ENCODE data around the gene ZNF771. TPM values are rescaled to one million over a fixed set of nuclear protein-coding genes. Genes with fewer than 3 reads are reported as not detected.
A peak's percentile ranks its signal among the peaks of the same experiment; 100 is the strongest.
"Not testable (repeated sequence)": the region's sequence is repeated elsewhere in the genome, so short reads cannot be mapped to it uniquely, and the experiment has no call there.

Gene ZNF771
- polyA plus RNA-seq, 3 donors = 4.6 to 6.9 (median 5.7) TPM

DNA sequence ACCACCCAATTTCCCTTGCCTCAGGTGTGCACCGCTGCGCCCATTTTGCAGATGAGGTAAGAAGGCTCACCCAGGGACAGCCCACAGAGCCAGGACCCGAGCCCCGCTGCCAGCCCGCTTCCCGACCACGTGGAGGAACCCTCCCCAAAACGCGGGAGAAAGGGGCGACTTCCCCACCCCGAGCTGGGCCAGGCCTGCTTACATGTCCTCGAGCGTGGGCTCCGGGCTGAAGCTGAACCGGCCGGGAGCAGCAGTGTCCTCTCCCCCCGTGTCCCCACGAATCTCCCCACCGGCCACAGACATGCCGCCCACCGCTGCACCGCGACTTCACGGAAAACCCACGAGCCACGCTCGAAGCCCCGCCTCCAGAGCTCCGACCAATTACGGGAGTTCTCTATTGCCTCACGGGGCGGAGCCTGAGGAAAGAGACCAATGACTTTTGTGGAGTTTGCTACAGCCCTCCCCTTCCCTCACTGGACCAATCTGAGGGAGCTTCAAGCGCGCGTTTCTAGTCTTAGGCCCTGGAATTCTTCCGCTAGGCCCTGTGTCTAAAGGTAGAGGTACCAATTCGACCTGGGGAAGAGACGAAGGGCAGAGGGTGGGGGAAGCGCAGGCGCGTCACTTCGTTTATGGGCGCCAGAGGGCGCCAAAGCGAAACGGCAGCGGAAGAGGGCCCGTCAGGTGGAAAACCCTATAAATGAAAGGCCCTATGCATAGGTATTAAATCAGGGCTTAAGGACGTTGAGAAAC lies 22.4 kb downstream of the ZNF771 start, which contains the start of gene DCTPP1:
Gene DCTPP1, minus strand, starts transcription at position 353 of the 750 bp plus-strand sequence. Its CDS starts 50 bp downstream, at position 303.
- DNase-seq (ENCODE audit: low read depth in 3 of 3, low spot score in 2 of 3) = peak; percentile 93 to 97 (median 96)

DNA sequence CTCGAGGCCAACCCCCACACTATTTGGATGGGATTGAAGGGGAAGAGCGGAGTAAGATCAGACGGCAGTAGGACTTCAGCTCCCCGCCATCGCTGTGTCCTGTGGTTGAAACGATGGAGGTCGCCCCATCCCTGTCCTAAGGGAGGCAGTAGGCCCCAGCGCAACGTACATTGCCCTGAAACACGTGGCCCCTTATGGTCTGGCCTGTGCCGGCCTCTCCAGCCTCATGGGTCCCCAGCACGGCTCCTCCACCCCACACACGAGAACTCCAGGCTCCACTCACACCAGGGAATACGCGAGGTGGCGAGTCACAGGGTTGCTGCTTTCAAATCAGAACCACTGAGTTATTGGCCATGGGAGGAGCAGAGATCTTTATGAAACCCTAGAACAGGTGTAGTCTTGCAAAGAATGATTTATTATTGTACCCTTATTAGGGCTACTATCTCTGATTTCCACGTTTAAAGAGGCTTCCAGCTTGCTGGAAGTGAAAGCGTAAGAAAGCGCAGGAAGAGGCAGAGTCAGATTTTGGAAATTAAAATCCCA lies 23.1 kb downstream of the ZNF771 start:
- no peak for DNase-seq (ENCODE audit: low read depth in 3 of 3, low spot score in 2 of 3)

DNA sequence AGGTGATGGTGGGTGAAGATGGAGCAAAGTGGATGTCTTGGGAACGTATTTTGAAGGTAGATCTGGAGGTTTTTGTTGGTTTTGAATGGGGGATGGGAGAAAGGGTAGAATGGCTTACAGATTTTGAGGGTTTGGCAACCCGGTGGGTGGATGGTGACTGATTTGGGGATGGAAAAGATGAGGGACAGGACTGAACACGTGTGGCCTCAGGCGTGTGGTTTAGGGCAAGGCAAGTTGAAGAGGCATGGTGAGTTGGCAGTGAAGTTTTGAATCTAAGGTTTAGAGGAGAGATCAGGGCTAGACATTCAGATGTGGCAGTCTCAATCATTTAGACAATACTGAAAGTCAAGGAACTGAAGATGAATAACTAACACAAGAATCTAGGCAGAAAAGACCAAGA lies 27.4 kb downstream of the ZNF771 start:
- DNase-seq (ENCODE audit: low read depth in 3 of 3, low spot score in 2 of 3) = no peak

DNA sequence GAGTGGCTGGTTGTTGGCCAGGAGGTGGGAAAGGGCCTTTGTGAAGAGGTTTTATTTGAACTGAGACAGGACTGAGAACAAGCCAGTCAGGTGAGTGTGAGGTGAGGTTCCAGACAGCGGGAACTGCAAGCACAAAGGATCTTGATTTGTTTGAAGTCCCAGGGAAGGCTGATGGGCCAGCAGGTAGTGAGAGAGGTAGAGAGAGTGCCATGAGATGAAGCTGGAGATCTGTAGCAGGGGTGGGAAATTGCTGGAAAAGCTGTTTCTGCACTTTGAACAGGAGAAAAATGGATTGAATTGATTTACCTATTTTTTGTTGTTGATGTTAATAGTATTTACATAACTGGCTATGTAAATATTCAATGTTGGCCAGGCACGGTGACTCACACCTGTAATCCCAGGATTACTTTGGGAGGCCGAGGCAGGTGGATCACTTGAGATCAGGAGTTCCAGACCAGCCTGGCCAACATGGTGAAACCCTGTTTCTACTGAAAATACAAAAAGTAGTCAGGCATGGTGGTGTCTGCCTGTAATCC lies 30.2 kb downstream of the ZNF771 start:
- DNase-seq (ENCODE audit: low read depth in 3 of 3, low spot score in 2 of 3) = no peak

DNA sequence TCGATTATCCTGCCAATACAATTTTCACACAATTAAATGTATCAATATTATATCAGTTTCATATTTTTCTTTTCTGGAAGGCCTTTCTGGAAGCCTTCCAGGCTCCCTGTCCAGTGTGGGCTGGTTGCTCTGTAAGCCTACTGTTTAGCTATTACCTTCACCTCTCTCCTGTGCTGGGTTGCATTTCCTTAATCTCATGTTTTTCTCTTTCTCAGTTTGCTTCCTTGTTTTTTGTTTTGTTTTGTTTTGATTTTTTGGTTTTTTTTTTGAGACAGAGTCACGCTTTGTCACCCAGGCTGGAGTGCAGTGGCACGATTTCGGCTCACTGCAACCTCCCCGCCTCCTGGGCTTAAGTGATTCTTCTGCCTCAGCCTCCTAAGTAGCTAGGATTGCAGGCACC lies 31.4 kb downstream of the ZNF771 start:
- no peak for DNase-seq (ENCODE audit: low read depth in 3 of 3, low spot score in 2 of 3)

DNA sequence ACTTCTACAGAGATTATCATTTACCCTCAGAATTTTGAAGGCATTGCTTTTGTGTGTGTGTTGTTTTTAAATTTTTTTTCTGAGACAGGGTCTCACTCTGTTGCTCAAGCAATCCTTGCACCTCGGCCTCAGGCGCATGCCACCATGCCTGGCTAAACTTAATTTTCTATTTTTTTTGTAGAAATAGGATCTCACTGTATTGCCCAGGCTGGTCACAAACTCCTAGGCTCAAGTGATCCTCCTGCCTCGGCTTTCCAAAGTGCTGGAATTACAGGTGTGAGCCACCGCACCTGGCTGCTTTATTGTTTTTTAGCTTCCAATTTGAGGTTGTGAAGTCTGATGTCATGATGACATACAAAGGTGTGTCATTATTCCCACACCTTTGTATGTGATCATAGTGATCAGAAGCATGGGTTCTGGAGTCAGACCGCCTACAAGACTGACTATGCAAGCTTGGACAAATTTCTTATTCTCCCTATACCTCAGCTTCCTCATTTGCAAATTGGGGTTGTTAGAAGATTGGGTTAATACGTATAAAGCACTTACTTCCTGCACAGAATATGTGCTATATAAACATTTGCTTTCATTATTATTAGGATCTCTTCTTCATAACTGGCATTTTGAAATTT lies 32.4 kb downstream of the ZNF771 start:
- DNase-seq (ENCODE audit: low read depth in 3 of 3, low spot score in 2 of 3) = no peak

DNA sequence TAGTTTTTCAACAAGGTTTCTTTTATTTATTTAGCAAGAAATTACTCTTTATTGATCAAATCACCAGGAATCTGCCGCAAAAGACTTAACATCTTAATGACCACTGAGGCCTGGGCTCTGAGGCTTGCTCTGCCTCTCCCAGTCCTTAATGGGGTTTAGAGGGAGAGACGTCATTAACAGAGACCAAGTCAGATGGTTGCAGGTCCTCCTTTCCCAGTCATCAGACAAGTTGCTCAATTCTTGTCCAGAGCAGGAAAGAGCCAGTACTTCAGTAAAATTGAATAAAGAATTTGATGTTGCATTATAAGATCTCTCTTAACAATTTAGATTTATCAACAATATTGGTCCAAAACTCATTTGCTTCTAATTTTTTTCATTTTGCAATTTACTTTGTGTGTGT lies 36.2 kb downstream of the ZNF771 start:
- no peak for DNase-seq (ENCODE audit: low read depth in 3 of 3, low spot score in 2 of 3)

DNA sequence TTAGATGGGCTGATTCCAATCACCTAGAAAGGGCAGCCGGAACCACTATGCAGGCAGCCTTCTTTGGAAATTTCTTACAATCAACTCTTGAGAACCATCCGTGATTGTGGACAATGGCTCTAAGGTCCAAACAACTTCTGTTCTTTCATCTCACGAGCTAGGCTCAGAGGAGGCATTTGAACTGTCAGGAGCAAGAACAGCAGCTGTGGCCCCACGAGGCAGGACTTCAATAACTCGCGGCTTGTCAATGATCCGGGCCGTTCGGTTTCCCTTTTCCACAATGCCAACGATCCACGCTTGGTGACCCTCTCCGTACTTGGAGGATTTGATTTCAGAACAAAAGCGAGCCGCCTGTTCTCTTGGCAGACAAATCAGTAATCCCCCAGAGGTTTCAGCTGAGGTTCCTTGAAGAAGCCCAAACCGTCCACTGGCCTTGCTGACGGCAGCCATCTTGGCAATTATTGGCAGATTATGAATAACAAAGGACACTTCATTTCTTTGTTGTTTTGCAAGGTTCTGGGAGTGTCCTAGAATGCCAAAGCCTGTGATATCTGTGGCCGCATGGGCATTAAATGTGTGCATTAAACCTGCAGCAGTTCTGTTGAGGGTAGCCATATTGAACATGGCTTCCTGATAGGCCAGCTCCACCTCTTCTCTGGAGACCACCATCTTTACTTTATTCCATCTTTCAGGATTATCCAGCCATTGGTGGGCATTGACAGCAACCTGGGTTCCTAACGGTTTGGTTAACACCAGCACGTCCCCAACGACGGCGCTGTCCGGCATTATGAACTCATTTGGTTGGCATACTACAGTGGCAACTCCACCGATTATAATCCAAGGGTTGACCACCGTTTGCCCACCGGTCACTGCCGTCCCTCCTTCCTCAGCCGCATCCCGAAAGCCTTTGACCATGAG lies 37.1 kb downstream of the ZNF771 start:
- no peak for DNase-seq (ENCODE audit: low read depth in 3 of 3, low spot score in 2 of 3)

DNA sequence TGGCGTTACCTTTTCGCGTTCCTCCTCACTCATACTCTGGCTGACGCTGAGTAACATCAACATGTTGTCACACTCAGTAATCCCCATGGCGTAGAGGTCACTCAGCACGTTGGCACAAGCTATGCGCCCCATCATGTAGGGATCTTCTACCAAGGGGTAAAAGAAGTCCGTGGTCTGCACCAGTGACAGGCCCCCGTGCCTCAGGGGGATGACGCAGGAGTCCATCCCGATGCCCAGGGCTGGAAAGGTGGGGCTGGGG lies 37.7 kb downstream of the ZNF771 start:
- DNase-seq (ENCODE audit: low read depth in 3 of 3, low spot score in 2 of 3) = no peak

DNA sequence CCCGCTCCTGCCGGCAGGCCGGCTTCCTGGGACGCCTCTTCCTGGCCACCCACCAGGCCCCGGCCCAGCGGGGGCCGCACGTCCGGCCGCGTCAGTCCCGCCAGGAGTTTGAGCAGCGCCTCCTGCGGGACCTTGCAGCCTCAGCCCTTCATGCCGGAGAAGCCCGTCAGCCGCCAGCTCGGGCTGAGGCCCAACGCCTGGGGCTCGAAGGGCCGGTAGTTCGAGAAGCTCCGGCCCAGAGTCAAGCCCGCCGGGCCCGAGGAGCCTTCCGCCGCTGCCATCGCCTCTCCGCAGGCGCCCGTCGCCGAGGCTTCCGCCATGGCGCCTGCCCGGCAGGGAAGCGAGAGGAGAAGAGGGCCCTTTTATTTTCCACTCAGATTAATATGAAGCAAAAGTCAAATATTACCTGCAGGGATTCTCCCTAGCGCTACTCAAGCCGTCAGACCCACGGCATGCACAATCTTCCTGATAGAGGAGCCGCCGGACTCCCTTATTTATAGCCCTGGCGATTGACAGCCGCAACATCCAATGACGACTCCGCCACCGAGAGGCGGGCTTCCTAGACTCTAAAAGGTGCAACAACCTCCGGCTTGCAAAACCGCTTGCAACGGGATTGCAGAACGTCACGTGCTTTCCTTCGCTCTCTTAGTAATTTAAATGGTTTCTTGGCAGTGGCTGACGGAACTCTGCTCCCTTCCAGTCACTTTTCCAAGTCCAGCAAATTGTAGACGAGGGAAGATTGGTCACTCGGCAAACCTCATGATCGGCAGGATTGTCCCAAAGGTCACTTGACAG lies 38.2 kb downstream of the ZNF771 start, which contains the start of gene SEPHS2:
Gene SEPHS2, minus strand, starts transcription at position 467 of the 795 bp plus-strand sequence. Its CDS starts 147 bp downstream, at position 320.
- DNase-seq (ENCODE audit: low read depth in 3 of 3, low spot score in 2 of 3) = peak; percentile 93 to 94 (median 94)

DNA sequence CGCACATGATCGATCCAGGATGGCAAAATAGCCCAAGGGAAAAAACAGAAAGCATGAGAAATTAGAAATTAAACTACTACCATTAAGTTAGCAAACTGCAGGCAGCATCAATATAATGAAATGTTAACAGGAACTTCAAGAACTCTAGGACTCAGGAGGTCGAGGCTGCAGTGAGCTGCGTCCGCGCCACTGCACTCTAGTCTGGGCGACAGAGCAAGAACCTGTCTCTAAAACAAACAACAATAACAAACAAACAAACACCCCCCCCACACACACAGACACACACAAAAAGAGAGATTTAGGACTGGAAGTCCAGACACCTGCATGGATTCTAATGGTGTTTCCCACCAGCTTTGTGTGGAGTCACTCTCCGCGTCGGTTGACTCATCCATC lies 38.8 kb downstream of the ZNF771 start:
- DNase-seq (ENCODE audit: low read depth in 3 of 3, low spot score in 2 of 3) = no peak

DNA sequence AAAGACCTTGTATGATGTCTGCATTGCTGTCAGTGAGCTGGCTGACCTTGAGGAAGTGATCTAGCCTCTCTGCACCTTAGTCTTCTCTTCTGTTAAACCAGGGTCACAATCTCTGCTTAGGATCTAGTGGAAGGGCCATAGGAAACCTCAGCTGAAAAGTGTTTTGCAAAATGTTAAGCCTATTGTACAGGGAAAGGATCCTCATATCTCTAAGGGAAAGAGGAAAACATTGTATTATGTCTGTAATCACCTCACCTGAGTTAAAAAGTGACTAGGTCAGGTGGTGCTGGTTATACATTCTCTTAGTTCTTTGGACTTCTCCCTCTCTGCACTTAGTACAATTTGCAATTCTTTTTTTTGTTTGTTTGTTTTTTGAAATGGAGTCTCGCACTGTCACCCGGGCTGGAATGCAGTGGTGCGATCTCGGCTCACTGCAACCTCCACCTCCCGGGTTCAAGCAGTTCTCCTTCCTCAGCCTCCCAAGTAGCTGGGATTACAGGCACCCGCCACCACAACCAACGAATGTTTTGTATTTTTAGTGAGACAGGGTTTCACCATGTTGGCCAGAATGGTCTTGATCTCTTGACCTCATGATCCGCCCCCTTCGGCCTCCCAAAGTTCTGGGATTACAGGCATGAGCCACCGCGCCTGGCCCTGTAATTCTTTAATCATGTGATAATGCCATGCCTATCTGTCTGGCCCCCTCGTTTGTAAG lies 40.3 kb downstream of the ZNF771 start:
- DNase-seq (ENCODE audit: low read depth in 3 of 3, low spot score in 2 of 3) = no peak

DNA sequence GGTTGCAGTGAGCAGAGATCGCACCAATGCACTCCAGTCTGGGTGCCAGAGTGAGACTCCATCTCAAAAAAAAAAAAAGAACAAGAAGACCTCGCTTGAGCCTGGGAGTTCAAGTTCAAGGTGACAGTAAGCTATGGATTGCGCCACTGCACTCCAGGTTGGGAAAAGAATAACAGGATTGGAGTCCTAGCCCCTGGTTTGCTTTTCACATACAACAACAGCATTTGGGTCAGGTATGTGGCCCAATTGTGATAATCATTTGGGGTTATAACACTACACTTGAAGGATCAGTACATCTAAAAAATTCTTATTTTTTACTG lies 41.7 kb downstream of the ZNF771 start:
- DNase-seq (ENCODE audit: low read depth in 3 of 3, low spot score in 2 of 3) = no peak

DNA sequence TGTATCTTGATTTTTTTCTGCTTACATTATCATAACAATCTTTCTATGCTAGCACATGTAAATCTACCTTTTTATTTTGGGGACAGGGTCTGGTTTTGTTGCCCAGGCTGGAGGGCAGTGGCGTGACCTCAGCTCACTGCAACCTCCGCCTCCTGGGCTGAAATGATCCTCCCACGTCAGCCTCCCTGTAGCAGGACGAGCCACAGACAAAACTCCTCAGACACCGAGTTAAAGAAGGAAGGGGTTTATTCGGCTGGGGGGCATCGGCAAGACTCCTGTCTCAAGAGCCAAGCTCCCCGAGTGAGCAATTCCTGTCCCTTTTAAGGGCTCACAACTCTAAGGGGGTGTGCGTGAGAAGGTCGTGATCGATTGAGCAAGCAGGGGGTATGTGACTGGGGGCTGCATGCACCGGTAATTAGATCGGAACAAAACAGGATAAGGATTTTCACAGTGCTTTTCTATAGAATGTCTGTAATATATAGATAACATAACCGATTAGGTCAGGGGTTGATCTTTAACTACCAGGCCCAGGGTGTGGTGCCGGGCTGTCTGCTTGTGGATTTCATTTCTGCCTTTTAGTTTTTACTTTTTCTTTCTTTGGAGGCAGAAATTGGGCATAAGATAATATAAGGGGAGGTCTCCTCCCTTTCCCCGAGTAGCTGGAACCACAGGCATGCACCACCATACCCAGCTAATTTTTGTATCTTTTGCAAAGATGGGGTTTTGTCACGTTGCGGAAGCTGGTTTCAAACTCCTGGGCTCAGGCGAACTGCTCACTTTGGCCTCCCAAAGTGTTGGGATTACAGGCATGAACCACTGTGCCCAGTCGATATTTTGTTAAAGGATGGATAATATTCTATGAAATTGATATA lies 45.5 kb downstream of the ZNF771 start:
- DNase-seq (ENCODE audit: low read depth in 3 of 3, low spot score in 2 of 3) = not testable (repeated sequence)

DNA sequence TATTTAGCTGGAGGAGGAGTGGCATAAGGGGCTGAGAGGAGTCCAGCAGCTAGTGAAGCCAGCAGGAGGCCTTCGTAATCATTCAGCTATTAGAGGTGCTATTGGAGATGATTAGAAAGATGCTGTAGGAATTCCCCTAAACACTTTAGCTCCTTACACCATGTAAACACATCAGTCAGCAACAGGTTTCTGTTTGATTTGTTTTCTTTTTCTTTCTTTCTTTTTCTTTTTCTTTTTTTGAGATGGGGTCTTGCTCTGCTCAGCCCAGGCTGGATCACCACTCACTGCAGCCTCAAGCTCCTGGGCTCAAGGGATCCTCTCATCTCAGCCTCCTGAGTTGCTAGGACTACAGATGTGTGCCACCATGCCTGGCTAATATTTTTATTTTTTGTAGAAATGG lies 48.9 kb downstream of the ZNF771 start:
- no peak for DNase-seq (ENCODE audit: low read depth in 3 of 3, low spot score in 2 of 3)

DNA sequence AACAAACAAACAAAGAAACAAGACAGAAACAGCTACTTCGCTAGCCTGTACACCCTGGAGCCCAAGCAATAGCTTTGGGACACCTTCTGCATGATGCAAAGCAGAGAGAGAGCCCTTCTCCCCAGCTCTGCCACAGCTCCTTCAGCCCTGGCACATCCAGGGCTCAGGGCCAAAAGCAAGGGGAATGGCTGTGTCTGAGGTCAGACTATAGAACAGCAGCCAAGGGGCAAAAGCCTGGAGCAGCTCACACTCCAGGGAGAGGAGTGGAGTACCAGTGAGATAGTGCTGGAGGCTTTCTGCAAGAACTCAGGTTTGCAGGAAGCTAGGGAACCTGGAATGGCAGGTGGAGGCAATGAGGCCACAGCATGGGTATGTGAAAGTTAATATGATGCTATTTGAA lies 49.9 kb downstream of the ZNF771 start:
- DNase-seq (ENCODE audit: low read depth in 3 of 3, low spot score in 2 of 3) = no peak

DNA sequence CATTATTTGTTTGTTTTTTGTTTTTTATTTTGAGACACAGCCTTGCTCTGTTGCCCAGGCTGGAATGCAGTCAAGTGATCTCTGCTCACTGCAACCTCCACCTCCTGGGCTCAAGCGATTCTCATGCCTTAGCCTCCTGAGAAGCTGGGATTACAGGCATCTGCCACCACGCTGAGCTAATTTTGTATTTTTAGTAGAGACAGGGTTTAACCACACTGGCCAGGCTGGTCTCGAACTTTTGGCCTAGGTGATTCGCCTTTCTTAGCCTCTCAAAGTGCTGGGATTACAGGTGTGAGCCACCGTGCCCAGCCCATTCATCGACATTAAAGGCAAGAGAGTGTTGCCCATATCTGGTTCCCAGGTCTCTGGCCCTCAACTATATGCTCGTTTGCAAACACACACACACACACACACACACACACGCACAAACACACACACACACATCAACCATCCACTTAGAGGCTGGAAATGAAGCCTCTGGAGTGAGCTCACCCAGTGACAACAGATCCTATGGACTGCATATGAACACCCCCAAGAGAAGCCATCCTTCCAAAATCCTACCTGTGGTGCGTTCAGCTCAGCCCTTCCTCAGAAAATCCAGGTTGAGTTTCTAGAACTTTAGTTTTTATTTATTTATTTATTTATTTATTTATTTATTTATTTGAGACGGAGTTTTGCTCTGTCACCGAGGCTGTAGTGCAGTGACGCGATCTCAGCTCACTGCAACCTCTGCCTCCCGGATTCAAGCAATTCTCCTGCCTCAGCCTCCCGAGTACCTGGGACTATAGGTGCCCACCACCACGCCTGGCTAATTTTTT lies 50.5 kb downstream of the ZNF771 start:
- no peak for DNase-seq (ENCODE audit: low read depth in 3 of 3, low spot score in 2 of 3)
